Measurements from ENCODE around the gene UQCRFS1.

- TF ChIP-seq CTCF (IDR thresholded peaks at IDR 0.05) (no peak), EZH2 (IDR thresholded peaks at IDR 0.05; ENCODE audit: borderline replicate concordance, insufficient read depth, low read depth, low read length, poor library complexity, severe bottlenecking) (no peak)
Observed at GRCh38 chr19:29259867-29260281, 46.9 kb upstream of the UQCRFS1 start.

All from B cell (primary cell).